Measurements from ENCODE around the gene IQSEC1.

The IQSEC1 gene

GRCh38 chr3:12954891-12955650 lies 118.2 kb downstream of the IQSEC1 start:
- DNase-seq (ENCODE audit: low read depth in 2 of 2) = no peak

- DNase-seq (ENCODE audit: low read depth in 2 of 2) = no peak
These were observed 119.0 kb downstream of the IQSEC1 start for GRCh38 chr3:12954180-12954579.

- no peak for DNase-seq (ENCODE audit: low read depth in 2 of 2)
These were observed 119.8 kb downstream of the IQSEC1 start for GRCh38 chr3:12953201-12953995.

- DNase-seq (ENCODE audit: low read depth in 2 of 2) = no peak
These were observed 120.7 kb downstream of the IQSEC1 start for GRCh38 chr3:12952343-12953200.

GRCh38 chr3:12948891-12949711 lies 124.1 kb downstream of the IQSEC1 start:
- no peak for DNase-seq (ENCODE audit: low read depth in 2 of 2)

GRCh38 chr3:12948371-12948770 lies 124.9 kb downstream of the IQSEC1 start:
- no peak for DNase-seq (ENCODE audit: low read depth in 2 of 2)

- peak; percentile 65 to 68 for DNase-seq (ENCODE audit: low read depth in 2 of 2)
These were observed 125.5 kb downstream of the IQSEC1 start for GRCh38 chr3:12947504-12948369.

GRCh38 chr3:12946649-12947316 lies 126.4 kb downstream of the IQSEC1 start:
- DNase-seq (ENCODE audit: low read depth in 2 of 2) = no peak

GRCh38 chr3:12946251-12946648 lies 127.0 kb downstream of the IQSEC1 start:
- DNase-seq (ENCODE audit: low read depth in 2 of 2) = no peak

- no peak for DNase-seq (ENCODE audit: low read depth in 2 of 2)
These were observed 128.4 kb downstream of the IQSEC1 start for GRCh38 chr3:12944849-12945248.

- DNase-seq (ENCODE audit: low read depth in 2 of 2) = no peak
These were observed 128.8 kb downstream of the IQSEC1 start for GRCh38 chr3:12944413-12944812.

- no peak for DNase-seq (ENCODE audit: low read depth in 2 of 2)
These were observed 129.9 kb downstream of the IQSEC1 start for GRCh38 chr3:12943124-12944021.

- DNase-seq (ENCODE audit: low read depth in 2 of 2) = no peak
These were observed 131.7 kb downstream of the IQSEC1 start for GRCh38 chr3:12941495-12942023.

GRCh38 chr3:12940854-12941253 lies 132.4 kb downstream of the IQSEC1 start:
- no peak for DNase-seq (ENCODE audit: low read depth in 2 of 2)

GRCh38 chr3:12939137-12939536 lies 134.1 kb downstream of the IQSEC1 start:
- no peak for DNase-seq (ENCODE audit: low read depth in 2 of 2)

- peak; percentile 22 to 29 for DNase-seq (ENCODE audit: low read depth in 2 of 2)
These were observed 134.9 kb downstream of the IQSEC1 start for GRCh38 chr3:12938258-12938711.

GRCh38 chr3:12935861-12936830 lies 137.1 kb downstream of the IQSEC1 start:
- DNase-seq (ENCODE audit: low read depth in 2 of 2) = no peak

All from fibroblast of skin of left quadriceps (primary cell).